Measurements from ENCODE around the gene RCC1. TPM values are rescaled to one million over a fixed set of nuclear protein-coding genes. Genes with fewer than 3 reads are reported as not detected.

RCC1 gene
- total and polyA plus RNA-seq, 8 donors, result 6.7 to 116 (median 24.5) TPM

DNA sequence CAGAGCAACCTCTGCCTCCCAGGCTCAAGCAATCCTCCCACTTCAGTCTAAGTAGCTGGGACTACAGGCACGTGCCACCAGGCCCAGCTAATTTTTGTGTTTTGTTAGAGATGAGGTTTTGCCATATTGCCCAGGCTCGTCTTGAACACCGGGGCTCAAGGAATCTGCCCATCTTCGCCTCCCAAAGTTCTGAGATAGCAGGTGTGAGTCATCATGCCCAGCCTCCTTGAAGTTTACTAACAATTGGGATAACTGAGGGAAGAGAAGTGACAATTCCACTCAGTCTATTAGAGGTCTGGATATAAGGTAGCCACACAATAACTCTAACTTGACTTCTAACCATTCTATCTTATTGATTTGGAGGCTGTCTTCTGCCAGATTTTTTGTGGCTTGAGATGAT, 6.3 kb upstream of the RCC1 start:
- peaks cover 7 to 60% (median 53%) of the 10 kb centered on the region in 4 donors for H3K36me3 ChIP-seq
- H3K4me3 ChIP-seq, result no peak overlapping the region
- WGBS, 5 donors, result 77 to 87% (median 84%) methylated on average over 4 of the region's 4 CpGs
- H3K27me3 ChIP-seq, result no peaks in the 10 kb centered on the region
- DNase-seq, result no peak
- no peak overlapping the region for H3K27ac ChIP-seq
- intact Hi-C loops (cut with DNase I; ENCODE audit: low total_unique reads), result no loop called here
- peaks cover 0 to 5% (median 0%) of the 10 kb centered on the region in 4 donors for H3K4me1 ChIP-seq
- no peak for TF ChIP-seq POLR2AphosphoS5 (IDR thresholded peaks at IDR 0.05)
- no peak for TF ChIP-seq EP300 (IDR thresholded peaks at IDR 0.05)
- TF ChIP-seq CTCF (IDR thresholded peaks at IDR 0.05), result no peak
- TF ChIP-seq POLR2A (IDR thresholded peaks at IDR 0.05), result no peak
- H3K9me3 ChIP-seq, result no peaks in the 10 kb centered on the region

- H3K4me1 ChIP-seq, result peaks cover 0 to 17% (median 6%) of the 10 kb centered on the region in 4 donors
- TF ChIP-seq EP300 (IDR thresholded peaks at IDR 0.05), result no peak
- TF ChIP-seq POLR2AphosphoS5 (IDR thresholded peaks at IDR 0.05), result no peak
- TF ChIP-seq POLR2A (IDR thresholded peaks at IDR 0.05), result no peak
- TF ChIP-seq CTCF (IDR thresholded peaks at IDR 0.05), result no peak
- peak overlapping the region; percentile 37 to 80 (median 78) for H3K27ac ChIP-seq
- no peak for DNase-seq
- H3K27me3 ChIP-seq, result no peaks in the 10 kb centered on the region
- 73 to 84% (median 82%) methylated on average over 4 of the region's 4 CpGs for WGBS, 5 donors
- H3K9me3 ChIP-seq, result no peaks in the 10 kb centered on the region
- intact Hi-C loops (cut with DNase I; ENCODE audit: low total_unique reads), result loop anchor here (10.0 kb wide), 1 partner anchor 137 kb away; the partner anchor contains the start of gene PHACTR4
- peaks cover under 1 to 36% (median 30%) of the 10 kb centered on the region in 4 donors for H3K36me3 ChIP-seq
- no peak overlapping the region for H3K4me3 ChIP-seq
Observed at GRCh38 chr1:28501925-28502324, 3.9 kb upstream of the RCC1 start.

DNA sequence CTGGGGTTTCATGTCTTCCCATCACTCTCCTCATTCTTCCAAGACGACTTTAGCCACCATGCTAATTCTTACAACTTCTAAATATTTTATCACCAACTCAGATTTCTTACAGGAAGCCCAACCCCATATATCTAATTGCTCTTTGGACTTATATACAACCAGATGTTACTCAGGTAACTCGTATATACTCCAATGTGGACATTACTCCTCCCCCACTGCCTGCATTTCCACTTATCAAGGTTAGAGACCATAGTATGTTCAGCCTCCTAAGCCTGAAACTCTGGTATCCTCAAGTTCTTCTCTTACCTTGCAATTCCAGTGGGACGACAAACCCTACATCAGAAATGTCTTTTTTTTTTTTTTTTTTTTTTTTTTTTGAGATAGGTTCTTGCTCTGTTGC, 2.7 kb upstream of the RCC1 start:
- H3K9me3 ChIP-seq, result no peaks in the 10 kb centered on the region
- TF ChIP-seq POLR2AphosphoS5 (IDR thresholded peaks at IDR 0.05), result peak in 1 of 3 donors; percentile 48
- TF ChIP-seq POLR2A (IDR thresholded peaks at IDR 0.05), result no peak
- H3K4me3 ChIP-seq, result no peak overlapping the region
- H3K4me1 ChIP-seq, result peaks cover 6 to 29% (median 17%) of the 10 kb centered on the region in 4 donors
- H3K27ac ChIP-seq, result peak overlapping the region in 4 of 5 donors; percentile 1 to 78 (median 34)
- DNase-seq, result peak in 1 of 2 donors; percentile 85
- H3K36me3 ChIP-seq, result peaks cover 5 to 29% (median 22%) of the 10 kb centered on the region in 4 donors
- intact Hi-C loops (cut with DNase I; ENCODE audit: low total_unique reads), result loop anchor here (10.0 kb wide), 1 partner anchor 138 kb away; the partner anchor contains the start of gene PHACTR4
- 34 to 50% (median 40%) methylated on average over 3 of the region's 3 CpGs for WGBS, 5 donors
- no peaks in the 10 kb centered on the region for H3K27me3 ChIP-seq

GRCh38 chr1:28506907-28507246, 1.0 kb downstream of the RCC1 start:
- peak overlapping the region; percentile 72 to 90 (median 76) for H3K4me3 ChIP-seq
- H3K27me3 ChIP-seq, result no peaks in the 10 kb centered on the region
- 1 to 5% (median 2%) methylated on average over 14 of the region's 14 CpGs for WGBS, 5 donors
- TF ChIP-seq CTCF (IDR thresholded peaks at IDR 0.05) (no peak), POLR2A (IDR thresholded peaks at IDR 0.05) (no peak), EP300 (IDR thresholded peaks at IDR 0.05) (no peak), POLR2AphosphoS5 (IDR thresholded peaks at IDR 0.05) (no peak)
- H3K4me1 ChIP-seq, result peaks cover 32 to 62% (median 48%) of the 10 kb centered on the region in 4 donors
- peaks cover 40 to 43% (median 42%) of the 10 kb centered on the region in 4 donors for H3K36me3 ChIP-seq
- no peaks in the 10 kb centered on the region for H3K9me3 ChIP-seq
- peak overlapping the region; percentile 78 to 93 (median 88) for H3K27ac ChIP-seq
- no peak for DNase-seq
- intact Hi-C loops (cut with DNase I; ENCODE audit: low total_unique reads), result loop anchor here (10.0 kb wide), 1 partner anchor 142 kb away; the partner anchor contains the start of gene PHACTR4

GRCh38 chr1:28507247-28507645, 1.4 kb downstream of the RCC1 start:
- 3 to 4% (median 3%) methylated on average over 11 of the region's 11 CpGs for WGBS, 5 donors
- intact Hi-C loops (cut with DNase I; ENCODE audit: low total_unique reads), result loop anchor here (10.0 kb wide), 1 partner anchor 142 kb away; the partner anchor contains the start of gene PHACTR4

More at GRCh38 chr1:28507247-28507645, 1.4 kb downstream of the RCC1 start:
- H3K36me3 ChIP-seq, result peaks cover 42 to 47% (median 45%) of the 10 kb centered on the region in 4 donors
- H3K27me3 ChIP-seq, result no peaks in the 10 kb centered on the region
- no peak for TF ChIP-seq CTCF (IDR thresholded peaks at IDR 0.05)
- no peak for TF ChIP-seq EP300 (IDR thresholded peaks at IDR 0.05)
- TF ChIP-seq POLR2A (IDR thresholded peaks at IDR 0.05), result no peak
- no peak for TF ChIP-seq POLR2AphosphoS5 (IDR thresholded peaks at IDR 0.05)
- peak overlapping the region; percentile 72 to 90 (median 76) for H3K4me3 ChIP-seq
- peak overlapping the region in 4 of 5 donors; percentile 84 to 93 (median 90) for H3K27ac ChIP-seq
- H3K9me3 ChIP-seq, result no peaks in the 10 kb centered on the region
- H3K4me1 ChIP-seq, result peaks cover 32 to 66% (median 50%) of the 10 kb centered on the region in 4 donors
- no peak for DNase-seq

All from stomach (tissue), 9 donors.